ENCODE results near the gene PAX8.

- TF ChIP-seq, protein P1, sequence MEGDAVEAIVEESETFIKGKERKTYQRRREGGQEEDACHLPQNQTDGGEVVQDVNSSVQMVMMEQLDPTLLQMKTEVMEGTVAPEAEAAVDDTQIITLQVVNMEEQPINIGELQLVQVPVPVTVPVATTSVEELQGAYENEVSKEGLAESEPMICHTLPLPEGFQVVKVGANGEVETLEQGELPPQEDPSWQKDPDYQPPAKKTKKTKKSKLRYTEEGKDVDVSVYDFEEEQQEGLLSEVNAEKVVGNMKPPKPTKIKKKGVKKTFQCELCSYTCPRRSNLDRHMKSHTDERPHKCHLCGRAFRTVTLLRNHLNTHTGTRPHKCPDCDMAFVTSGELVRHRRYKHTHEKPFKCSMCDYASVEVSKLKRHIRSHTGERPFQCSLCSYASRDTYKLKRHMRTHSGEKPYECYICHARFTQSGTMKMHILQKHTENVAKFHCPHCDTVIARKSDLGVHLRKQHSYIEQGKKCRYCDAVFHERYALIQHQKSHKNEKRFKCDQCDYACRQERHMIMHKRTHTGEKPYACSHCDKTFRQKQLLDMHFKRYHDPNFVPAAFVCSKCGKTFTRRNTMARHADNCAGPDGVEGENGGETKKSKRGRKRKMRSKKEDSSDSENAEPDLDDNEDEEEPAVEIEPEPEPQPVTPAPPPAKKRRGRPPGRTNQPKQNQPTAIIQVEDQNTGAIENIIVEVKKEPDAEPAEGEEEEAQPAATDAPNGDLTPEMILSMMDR (IDR thresholded peaks at IDR 0.05): no peak
- no peak for TF ChIP-seq POLR2AphosphoS5 (IDR thresholded peaks at IDR 0.05)
These were observed 5.8 kb upstream of the PAX8 start for GRCh38 chr2:113284476-113284875.
